KMS-11 (cell line): Measurements from ENCODE around the gene PTPRF.

Source experiments
- H2AFZ ChIP-seq: fragments of 200-600 bp; sonication (generic); 2 replicates; pipeline ENCODE4 v1.6.1; 2016; ENCODE audit warnings: antibody characterized with exemption, mixed run types, low read depth
- H3K27ac ChIP-seq: fragments of 200-600 bp; sonication (generic); 2 replicates; pipeline ENCODE4 v1.6.1; 2016; ENCODE audit warnings: mild to moderate bottlenecking, mixed run types
- H3K27me3 ChIP-seq: fragments of 200-600 bp; sonication (generic); 2 replicates; pipeline ENCODE4 v1.6.1; 2017; ENCODE audit warnings: mild to moderate bottlenecking, low read depth, mixed run types, moderate library complexity; ENCODE audit not compliant: insufficient read depth
- H3K36me3 ChIP-seq: fragments of 200-600 bp; sonication (generic); 2 replicates; pipeline ENCODE4 v1.6.1; 2017; ENCODE audit warnings: mild to moderate bottlenecking, mixed run types; ENCODE audit not compliant: insufficient read depth
- H3K4me1 ChIP-seq: fragments of 200-600 bp; sonication (generic); 2 replicates; pipeline ENCODE4 v1.6.1; 2016; ENCODE audit warnings: mild to moderate bottlenecking, low read depth, mixed run types; ENCODE audit not compliant: poor library complexity, severe bottlenecking
- H3K4me2 ChIP-seq: fragments of 200-600 bp; sonication (generic); 2 replicates; pipeline ENCODE4 v1.7.0; 2016; ENCODE audit warnings: mild to moderate bottlenecking, mixed run types
- H3K4me3 ChIP-seq: fragments of 200-600 bp; sonication (generic); IDR thresholded peaks from 2 replicates; pipeline ENCODE4 v1.6.1; 2017; ENCODE audit warnings: low read depth, low read length, mixed read lengths; ENCODE audit not compliant: insufficient read depth
- H3K79me2 ChIP-seq: fragments of 200-600 bp; sonication (generic); 2 replicates; pipeline ENCODE4 v1.6.1; 2016; ENCODE audit warnings: low read depth, mixed run types; ENCODE audit not compliant: insufficient read depth
- H3K9ac ChIP-seq: fragments of 200-600 bp; sonication (generic); 2 replicates; pipeline ENCODE4 v1.6.1; 2016; ENCODE audit warnings: mild to moderate bottlenecking, mixed run types
- H4K20me1 ChIP-seq: fragments of 200-600 bp; sonication (generic); 2 replicates; pipeline ENCODE4 v1.6.1; 2016; ENCODE audit warnings: mild to moderate bottlenecking, mixed run types; ENCODE audit not compliant: insufficient read depth
- TF ChIP-seq, protein P1 (sequence below): fragments of 200-600 bp; sonication (generic); conservative IDR thresholded peaks from 2 replicates; pipeline ENCODE4 v1.6.1; 2017; ENCODE audit warnings: low read depth, mild to moderate bottlenecking, antibody characterized with exemption, low read length, moderate library complexity, mixed read lengths

The PTPRF gene

DNA sequence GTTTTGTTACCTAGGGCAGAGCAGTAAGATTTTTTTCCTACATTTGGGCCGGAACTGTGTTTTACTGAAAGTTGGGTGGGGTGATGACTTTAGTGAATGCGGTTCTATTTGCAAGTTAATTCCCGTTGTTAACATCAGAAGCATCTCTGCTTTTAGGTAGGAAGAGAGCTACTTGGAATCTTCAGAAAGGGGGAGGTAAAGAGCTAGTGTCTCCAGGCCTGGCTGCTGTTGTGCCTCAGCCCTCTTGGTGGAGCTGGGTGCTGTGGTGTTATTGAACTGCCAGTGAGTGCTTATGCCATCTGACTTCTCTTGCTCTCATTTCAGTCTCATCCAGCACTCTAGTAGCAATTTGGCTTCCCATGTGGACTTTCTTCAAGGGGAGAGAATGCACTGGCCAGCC, 122.7 kb downstream of the PTPRF start:
- H2AFZ ChIP-seq, result no peak overlapping the region
- no peaks in the 10 kb centered on the region for H3K36me3 ChIP-seq
- TF ChIP-seq, protein P1, sequence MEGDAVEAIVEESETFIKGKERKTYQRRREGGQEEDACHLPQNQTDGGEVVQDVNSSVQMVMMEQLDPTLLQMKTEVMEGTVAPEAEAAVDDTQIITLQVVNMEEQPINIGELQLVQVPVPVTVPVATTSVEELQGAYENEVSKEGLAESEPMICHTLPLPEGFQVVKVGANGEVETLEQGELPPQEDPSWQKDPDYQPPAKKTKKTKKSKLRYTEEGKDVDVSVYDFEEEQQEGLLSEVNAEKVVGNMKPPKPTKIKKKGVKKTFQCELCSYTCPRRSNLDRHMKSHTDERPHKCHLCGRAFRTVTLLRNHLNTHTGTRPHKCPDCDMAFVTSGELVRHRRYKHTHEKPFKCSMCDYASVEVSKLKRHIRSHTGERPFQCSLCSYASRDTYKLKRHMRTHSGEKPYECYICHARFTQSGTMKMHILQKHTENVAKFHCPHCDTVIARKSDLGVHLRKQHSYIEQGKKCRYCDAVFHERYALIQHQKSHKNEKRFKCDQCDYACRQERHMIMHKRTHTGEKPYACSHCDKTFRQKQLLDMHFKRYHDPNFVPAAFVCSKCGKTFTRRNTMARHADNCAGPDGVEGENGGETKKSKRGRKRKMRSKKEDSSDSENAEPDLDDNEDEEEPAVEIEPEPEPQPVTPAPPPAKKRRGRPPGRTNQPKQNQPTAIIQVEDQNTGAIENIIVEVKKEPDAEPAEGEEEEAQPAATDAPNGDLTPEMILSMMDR, result 0 out of 2 replicates have a peak, but pooled peaks have one; percentile 38
- no peak overlapping the region for H3K4me3 ChIP-seq
- peaks cover 35% of the 10 kb centered on the region for H3K79me2 ChIP-seq
- no peaks in the 10 kb centered on the region for H3K27me3 ChIP-seq
- H3K4me1 ChIP-seq, result peaks cover 32% of the 10 kb centered on the region
- H3K4me2 ChIP-seq, result no peak overlapping the region
- H3K27ac ChIP-seq, result no peak overlapping the region; the same call in 1 of the 2 replicates
- H4K20me1 ChIP-seq, result no peaks in the 10 kb centered on the region
- no peak overlapping the region for H3K9ac ChIP-seq

DNA sequence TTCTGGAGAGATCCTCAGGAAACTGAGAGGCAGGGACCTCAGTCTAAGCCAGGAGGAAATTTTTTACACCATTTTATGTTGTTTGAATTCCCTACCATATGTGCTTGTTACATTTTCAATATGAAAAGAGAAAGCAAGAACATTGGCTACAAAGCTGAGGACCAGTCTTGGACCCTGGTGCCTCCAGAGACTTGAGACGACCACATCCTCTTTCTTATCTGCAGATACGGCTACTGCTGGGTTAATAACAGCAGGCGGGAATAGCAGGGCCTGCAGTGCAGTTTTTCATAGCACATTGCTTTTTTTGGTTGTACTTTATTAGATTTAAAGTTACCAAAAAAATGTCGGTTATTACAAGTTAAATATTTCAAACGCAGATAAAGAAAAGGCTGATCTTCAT, 123.2 kb downstream of the PTPRF start:
- no peak overlapping the region for H3K4me2 ChIP-seq
- no peak overlapping the region for H3K4me3 ChIP-seq
- H3K4me1 ChIP-seq, result peaks cover 32% of the 10 kb centered on the region
- peaks cover 35% of the 10 kb centered on the region for H3K79me2 ChIP-seq
- H3K36me3 ChIP-seq, result 0 out of 2 replicates have a peak, but pooled peaks cover 4% of the 10 kb centered on the region
- H3K27me3 ChIP-seq, result no peaks in the 10 kb centered on the region
- no peak overlapping the region; the same call in 1 of the 2 replicates for H3K27ac ChIP-seq
- TF ChIP-seq, protein P1, result no peak
- no peak overlapping the region for H2AFZ ChIP-seq
- H4K20me1 ChIP-seq, result no peaks in the 10 kb centered on the region
- no peak overlapping the region for H3K9ac ChIP-seq

DNA sequence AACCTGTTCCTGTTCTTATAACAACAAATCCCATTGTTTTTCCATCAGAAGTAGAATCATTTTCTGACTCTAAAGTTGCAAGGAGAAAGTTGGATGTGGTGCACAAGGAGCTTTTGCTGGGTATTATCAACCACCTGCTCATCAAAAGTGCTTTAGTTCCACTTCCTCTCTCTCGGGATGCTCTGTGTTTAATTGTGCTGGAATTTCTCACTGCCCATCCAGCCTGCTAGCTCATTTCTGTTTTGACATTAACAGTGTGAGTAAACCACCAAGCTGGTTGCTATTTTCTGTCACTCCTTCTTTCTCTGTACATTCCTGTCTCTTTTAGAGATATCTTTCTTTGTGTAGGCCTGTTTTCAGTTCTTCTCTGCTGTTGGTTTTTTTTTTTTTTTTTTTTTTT, 125.3 kb downstream of the PTPRF start:
- H3K4me1 ChIP-seq, result peaks cover 32% of the 10 kb centered on the region
- H3K9ac ChIP-seq, result no peak overlapping the region
- H4K20me1 ChIP-seq, result no peaks in the 10 kb centered on the region
- no peaks in the 10 kb centered on the region for H3K27me3 ChIP-seq
- H2AFZ ChIP-seq, result no peak overlapping the region
- H3K4me3 ChIP-seq, result no peak overlapping the region
- peaks cover 4% of the 10 kb centered on the region; the same call in 1 of the 2 replicates for H3K36me3 ChIP-seq
- TF ChIP-seq, protein P1, result no peak
- no peak overlapping the region for H3K4me2 ChIP-seq
- no peak overlapping the region for H3K27ac ChIP-seq
- H3K79me2 ChIP-seq, result peaks cover 29% of the 10 kb centered on the region

DNA sequence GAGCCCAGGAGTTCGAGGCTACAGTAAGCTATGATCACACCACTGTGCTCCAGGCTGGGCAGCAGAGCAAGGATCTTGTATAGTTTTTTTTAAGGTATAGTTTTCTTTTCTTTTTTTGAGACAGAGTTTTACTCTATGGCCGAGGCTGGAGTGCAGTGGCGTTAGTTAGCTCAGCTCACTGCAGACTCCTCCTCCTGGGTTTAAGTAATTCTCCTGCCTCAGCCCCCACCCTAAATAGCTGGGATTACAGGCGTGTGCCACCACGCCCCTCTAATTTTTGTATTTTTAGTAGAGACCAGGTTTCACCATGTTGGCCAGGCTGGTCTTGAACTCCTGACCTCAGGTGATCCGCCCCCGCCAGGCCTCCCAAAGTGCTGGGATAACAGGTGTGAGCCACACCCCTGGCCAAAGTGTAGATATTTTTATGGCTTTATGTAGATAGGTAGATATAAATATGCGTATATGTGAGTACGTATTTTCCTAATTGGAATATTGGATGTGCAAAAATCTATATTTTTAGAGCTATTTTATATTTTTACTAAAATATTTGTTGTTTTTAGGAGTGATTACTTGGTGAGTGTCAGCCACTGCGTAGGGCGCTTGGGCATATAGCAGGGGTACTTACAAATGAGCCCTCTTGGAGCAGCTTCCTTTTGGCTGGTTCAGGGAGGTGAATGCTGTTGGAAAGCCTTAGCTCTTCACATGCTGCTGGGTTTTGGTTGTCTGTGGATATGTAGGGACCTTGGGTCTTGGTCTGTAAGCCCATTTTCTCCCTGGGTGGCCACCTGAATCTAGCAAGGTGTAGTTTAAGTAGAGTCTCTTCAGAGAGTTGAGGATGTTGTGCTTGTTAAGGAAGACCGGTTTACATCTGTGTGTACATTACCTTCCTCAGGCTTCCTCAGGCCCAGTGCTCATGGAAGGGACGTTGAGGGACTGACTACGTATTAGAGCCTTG, 128.8 kb downstream of the PTPRF start:
- Histone ChIP-seq H3K4me2 (no peak overlapping the region), H3K36me3 (peaks cover 4% of the 10 kb centered on the region; the same call in 1 of the 2 replicates), H3K4me1 (peaks cover 24% of the 10 kb centered on the region), H3K79me2 (0 out of 2 replicates have a peak, but pooled peaks cover 2% of the 10 kb centered on the region), H4K20me1 (no peaks in the 10 kb centered on the region), H3K27ac (no peak overlapping the region), H3K9ac (no peak overlapping the region), H3K4me3 (no peak overlapping the region), H3K27me3 (no peaks in the 10 kb centered on the region), H2AFZ (no peak overlapping the region)
- TF ChIP-seq, protein P1, result no peak
